Transverse colon (tissue), 4 donors: ENCODE measurements around the gene TMEM273. TPM values are rescaled to one million over a fixed set of nuclear protein-coding genes. Genes with fewer than 3 reads are reported as not detected.

Experiments
- DNase-seq: peaks from one replicate; pipeline ENCODE4 v3.0.0-alpha.2; 2019
- H3K27ac ChIP-seq, 4 donors: fragments of 200-600 bp; sonication (generic); 2 replicates each; pipeline ENCODE4 v1.5.1; 2016 to 2018; ENCODE audit warnings: inconsistent platforms in 4 of 4
- H3K27me3 ChIP-seq: fragments of 200-600 bp; sonication (generic); 2 replicates; pipeline ENCODE4 v1.5.1; 2017; ENCODE audit warnings: inconsistent platforms
- H3K36me3 ChIP-seq, 4 donors: fragments of 200-600 bp; sonication (generic); 2 replicates each; pipeline ENCODE4 v1.5.1; 2017 to 2019; ENCODE audit warnings: inconsistent platforms in 4 of 4
- H3K4me1 ChIP-seq, 4 donors: fragments of 200-600 bp; sonication (generic); 2 replicates each; pipeline ENCODE4 v1.5.1; 2017 to 2020; ENCODE audit warnings: inconsistent platforms in 4 of 4
- H3K4me3 ChIP-seq, 4 donors: fragments of 200-600 bp; sonication (generic); 1 replicate in 1 of 4; 2 replicates in 3 of 4; pipeline versions ENCODE4 v1.5.1 to v1.6.1; 2017 to 2019; ENCODE audit warnings: inconsistent platforms in 4 of 4
- H3K9me3 ChIP-seq, 2 donors: fragments of 200-600 bp; sonication (generic); 2 replicates each; pipeline ENCODE4 v1.5.1; 2017 to 2019; ENCODE audit warnings: inconsistent platforms in 2 of 2
- CTCF ChIP-seq, 5 experiments: fragments of 200-600 bp in 3 of 5; fragments of 450-650 bp in 2 of 5; sonication (generic) in 3 of 5; IDR thresholded peaks; 1 replicate in 2 of 5; 2 replicates in 3 of 5; pipeline ENCODE4 v1.5.1; 2016 to 2017; ENCODE audit warnings: antibody characterized with exemption in 5 of 5, inconsistent platforms in 3 of 5, mild to moderate bottlenecking in 2 of 5, moderate library complexity in 1 of 5
- EP300 ChIP-seq: sonication (generic); formaldehyde crosslinking; IDR thresholded peaks from one replicate; pipeline ENCODE4 v1.6.1; 2017; ENCODE audit warnings: antibody characterized with exemption, low read depth
- POLR2A ChIP-seq: fragments of 450-650 bp; IDR thresholded peaks from one replicate; pipeline ENCODE4 v1.6.1; 2016; ENCODE audit warnings: antibody characterized with exemption, mild to moderate bottlenecking, moderate library complexity
- POLR2AphosphoS5 ChIP-seq, 3 donors: sonication (generic); formaldehyde crosslinking; IDR thresholded peaks; one replicate each; pipeline ENCODE4 v1.6.1; 2016; ENCODE audit warnings: antibody characterized with exemption in 3 of 3
- WGBS, 2 donors: methylation state at CpG; one replicate each; pipeline ENCODE4 v1.1.5; 2018; ENCODE audit warnings: low coverage in 1 of 2; 5-methylcytosine and 5-hydroxymethylcytosine counted together
- in situ Hi-C, 4 donors: fragments of 200-750 bp; cut with MboI; loops; one replicate each; pipeline versions ENCODE4 v1.15.0 to v1.15.1; 2017; ENCODE audit warnings: low sequenced_read_pairs in 3 of 4, low pct_ligation_motif_present in 1 of 4, low pct_unique_long_range_greater_than_20kb in 1 of 4
- intact Hi-C: fragments of 100-400 bp; cut with DNase I; formaldehyde crosslinking; loops from one replicate; pipeline ENCODE4 v1.15.1; 2023; ENCODE audit warnings: low total_unique reads
- total RNA-seq, 4 donors: library from RNA; depleted of rRNA; stranded (reverse); fragments of >200 nt; gene quantifications; one replicate each; pipeline ENCODE4 v1.1.0, GENCODE V29; 2016

TMEM273 gene
- total RNA-seq, 4 donors from 2014 or later = 0.80 to 18.4 (median 7.4) TPM

- no peaks in the 10 kb centered on the region for H3K36me3 ChIP-seq
- intact Hi-C loops (loop anchor here (2.0 kb wide), 1 partner anchor 34 kb away; no protein-coding TSS in a partner anchor), in situ Hi-C loops (no loop called here)
- TF ChIP-seq POLR2AphosphoS5 (IDR thresholded peaks at IDR 0.05) (no peak), EP300 (no peak), POLR2A (no peak), CTCF (IDR thresholded peaks at IDR 0.05) (no peak)
- H3K9me3 ChIP-seq = no peaks in the 10 kb centered on the region
- 79% methylated on average over 19 of the region's 19 CpGs; no CpG with 5 or more reads in 1 of the 2 donors for WGBS, 2 donors
- no peaks in the 10 kb centered on the region for H3K27me3 ChIP-seq
- H3K27ac ChIP-seq = peak overlapping the region in 1 of 4 donors; percentile 46
- DNase-seq = no peak
- H3K4me1 ChIP-seq = peaks cover 0 to 13% (median 0%) of the 10 kb centered on the region in 4 donors
- no peak overlapping the region for H3K4me3 ChIP-seq
These were observed 11.6 kb downstream of the TMEM273 start for GRCh38 chr10:49176310-49177268.

GRCh38 chr10:49175587-49176309 lies 12.4 kb downstream of the TMEM273 start:
- H3K4me3 ChIP-seq = no peak overlapping the region
- H3K4me1 ChIP-seq = peaks cover 0 to 13% (median 0%) of the 10 kb centered on the region in 4 donors
- no peaks in the 10 kb centered on the region for H3K9me3 ChIP-seq
- H3K27me3 ChIP-seq = no peaks in the 10 kb centered on the region
- H3K36me3 ChIP-seq = no peaks in the 10 kb centered on the region
- no peak for DNase-seq
- no peak for TF ChIP-seq POLR2A
- no peak for TF ChIP-seq EP300
- TF ChIP-seq POLR2AphosphoS5 (IDR thresholded peaks at IDR 0.05) = no peak
- TF ChIP-seq CTCF (IDR thresholded peaks at IDR 0.05) = no peak
- in situ Hi-C loops (no loop called here), intact Hi-C loops (loop anchor here (2.0 kb wide), 1 partner anchor 35 kb away; no protein-coding TSS in a partner anchor)
- WGBS, 2 donors = 90% methylated on average over 8 of the region's 8 CpGs; no CpG with 5 or more reads in 1 of the 2 donors
- H3K27ac ChIP-seq = no peak overlapping the region

GRCh38 chr10:49174926-49175500 lies 13.2 kb downstream of the TMEM273 start:
- WGBS, 2 donors = 73 to 82% methylated on average over 9 to 10 of the region's 10 CpGs
- intact Hi-C loops = no loop called here
- no peaks in the 10 kb centered on the region for H3K36me3 ChIP-seq
- H3K27ac ChIP-seq = no peak overlapping the region
- peaks cover 0 to 13% (median 0%) of the 10 kb centered on the region in 4 donors for H3K4me1 ChIP-seq
- H3K4me3 ChIP-seq = no peak overlapping the region
- H3K9me3 ChIP-seq = no peaks in the 10 kb centered on the region
- TF ChIP-seq CTCF (IDR thresholded peaks at IDR 0.05) (no peak), POLR2A (no peak), EP300 (no peak), POLR2AphosphoS5 (IDR thresholded peaks at IDR 0.05) (no peak)
- H3K27me3 ChIP-seq = no peaks in the 10 kb centered on the region
- DNase-seq = no peak
- in situ Hi-C loops = loop anchor here (25.0 kb wide), 2 partner anchors 288 to 513 kb away; no protein-coding TSS in a partner anchor
